ENCODE results near the gene NAXD. TPM values are rescaled to one million over a fixed set of nuclear protein-coding genes. Genes with fewer than 3 reads are reported as not detected.

Gene NAXD
- total and polyA plus RNA-seq, 9 donors, result 19.6 to 32.3 (median 27.8) TPM

- peaks cover 18% of the 10 kb centered on the region for H3K4me1 ChIP-seq (ENCODE audit: control insufficient read depth, insufficient read depth, low read length)
- under 1% methylated on average over 25 of the region's 37 CpGs for WGBS (ENCODE audit: insufficient coverage)
- H3K27ac ChIP-seq (ENCODE audit: low read length), result peak overlapping the region; percentile 86
- H3K36me3 ChIP-seq (ENCODE audit: control insufficient read depth, insufficient read depth, low read length), result no peaks in the 10 kb centered on the region
- no peaks in the 10 kb centered on the region for H3K9me3 ChIP-seq (replicated peaks; ENCODE audit: control insufficient read depth, low read depth, low read length)
- no peak for DNase-seq
- peak overlapping the region; percentile 78 for H3K4me3 ChIP-seq (ENCODE audit: low read length)
- peaks cover 3% of the 10 kb centered on the region for H3K27me3 ChIP-seq (ENCODE audit: control insufficient read depth, insufficient read depth, low read length)
Observed at GRCh38 chr13:110616103-110617101, 1.1 kb downstream of the NAXD start.

DNA sequence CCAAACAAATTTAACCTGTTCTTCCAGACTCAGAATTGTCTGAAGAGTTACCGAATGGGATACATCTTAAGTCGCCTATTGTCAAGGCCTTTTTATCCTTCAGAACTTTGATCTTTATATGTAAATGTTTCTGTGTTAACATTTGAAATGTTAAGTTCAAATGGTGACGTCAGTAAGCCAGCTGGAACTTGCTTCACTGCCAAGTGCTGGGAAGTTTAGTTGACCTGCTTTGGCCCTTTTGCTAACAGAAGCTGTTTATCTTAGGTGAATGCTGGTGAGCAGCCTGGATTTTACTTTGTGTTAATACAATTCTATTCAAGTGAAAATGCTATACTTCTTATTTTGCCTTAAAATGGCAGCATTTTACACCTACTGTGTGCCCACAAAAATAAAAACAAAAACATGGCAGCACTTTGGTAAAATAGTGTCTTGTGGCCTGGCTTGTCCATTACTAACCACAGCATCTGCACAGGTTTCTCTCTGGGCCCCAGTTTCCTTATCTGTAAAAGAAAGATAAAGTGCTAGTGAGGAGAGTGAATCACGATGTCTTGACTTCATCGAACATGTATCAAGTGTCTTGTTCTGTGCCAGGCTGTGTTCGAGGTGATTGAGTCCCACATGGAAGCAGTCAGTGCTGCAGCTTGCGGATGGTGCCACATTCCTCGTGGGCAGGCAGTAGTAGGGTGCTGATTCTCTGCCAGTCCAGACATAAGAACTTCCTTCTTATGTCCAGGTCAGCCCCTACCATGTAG lies 2.2 kb downstream of the NAXD start:
- H3K9me3 ChIP-seq (replicated peaks; ENCODE audit: control insufficient read depth, low read depth, low read length), result no peaks in the 10 kb centered on the region
- peak; percentile 50 for DNase-seq
- peaks cover 1% of the 10 kb centered on the region for H3K36me3 ChIP-seq (ENCODE audit: control insufficient read depth, insufficient read depth, low read length)
- H3K27ac ChIP-seq (ENCODE audit: low read length), result no peak overlapping the region
- WGBS (ENCODE audit: insufficient coverage), result 68% methylated on average over 4 of the region's 8 CpGs
- H3K4me3 ChIP-seq (ENCODE audit: low read length), result no peak overlapping the region
- peaks cover 18% of the 10 kb centered on the region for H3K4me1 ChIP-seq (ENCODE audit: control insufficient read depth, insufficient read depth, low read length)
- no peaks in the 10 kb centered on the region for H3K27me3 ChIP-seq (ENCODE audit: control insufficient read depth, insufficient read depth, low read length)

DNA sequence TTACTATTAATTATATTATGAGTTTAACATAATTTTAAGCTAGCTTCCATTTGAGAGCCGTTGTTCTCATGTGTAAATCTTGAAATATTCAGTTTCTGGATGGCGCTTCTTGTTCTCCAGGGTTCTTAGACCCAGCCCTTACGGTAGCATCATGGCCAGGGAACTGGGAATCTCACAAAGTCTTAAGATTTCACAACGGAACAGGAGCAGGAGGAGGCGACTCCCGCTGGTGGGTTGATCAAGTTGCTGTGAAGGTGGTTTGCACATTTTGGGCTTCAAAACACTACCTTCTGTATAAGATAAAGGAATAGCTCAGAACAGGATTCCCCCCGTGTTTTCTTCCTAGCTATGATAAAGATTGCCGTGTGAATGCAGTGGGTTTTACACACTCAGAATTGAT lies 2.8 kb downstream of the NAXD start:
- Histone ChIP-seq H3K4me1 (ENCODE audit: control insufficient read depth, insufficient read depth, low read length) (peaks cover 18% of the 10 kb centered on the region), H3K27ac (ENCODE audit: low read length) (no peak overlapping the region), H3K27me3 (ENCODE audit: control insufficient read depth, insufficient read depth, low read length) (no peaks in the 10 kb centered on the region), H3K9me3 (replicated peaks; ENCODE audit: control insufficient read depth, low read depth, low read length) (no peaks in the 10 kb centered on the region), H3K4me3 (ENCODE audit: low read length) (no peak overlapping the region), H3K36me3 (ENCODE audit: control insufficient read depth, insufficient read depth, low read length) (peaks cover 8% of the 10 kb centered on the region)
- WGBS (ENCODE audit: insufficient coverage), result 79% methylated on average over 4 of the region's 8 CpGs
- DNase-seq, result no peak

DNA sequence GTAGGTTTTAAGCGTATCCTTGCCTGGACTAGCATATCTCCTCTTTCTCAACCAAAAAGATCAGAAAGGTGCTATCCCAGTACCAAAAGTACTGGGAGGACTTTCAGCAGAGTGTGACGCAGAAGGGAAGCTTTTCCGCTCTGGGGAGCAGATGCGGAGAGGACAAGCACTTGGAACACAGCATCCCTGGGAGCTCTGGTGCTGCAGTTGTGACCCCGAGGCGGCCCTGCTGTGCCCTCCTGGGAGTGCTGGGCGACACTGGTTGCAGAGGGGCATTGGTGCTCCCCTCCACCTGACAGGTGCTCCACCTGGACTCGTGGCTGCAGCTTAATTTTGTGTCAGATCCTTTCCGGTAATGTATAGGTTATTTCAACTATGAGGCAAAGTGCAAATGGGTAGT lies 3.4 kb downstream of the NAXD start:
- no peaks in the 10 kb centered on the region for H3K9me3 ChIP-seq (replicated peaks; ENCODE audit: control insufficient read depth, low read depth, low read length)
- no peak overlapping the region for H3K27ac ChIP-seq (ENCODE audit: low read length)
- no peak overlapping the region for H3K4me3 ChIP-seq (ENCODE audit: low read length)
- no peaks in the 10 kb centered on the region for H3K27me3 ChIP-seq (ENCODE audit: control insufficient read depth, insufficient read depth, low read length)
- peaks cover 18% of the 10 kb centered on the region for H3K4me1 ChIP-seq (ENCODE audit: control insufficient read depth, insufficient read depth, low read length)
- peaks cover 12% of the 10 kb centered on the region for H3K36me3 ChIP-seq (ENCODE audit: control insufficient read depth, insufficient read depth, low read length)
- WGBS (ENCODE audit: insufficient coverage), result 91% methylated on average over 5 of the region's 9 CpGs
- no peak for DNase-seq

DNA sequence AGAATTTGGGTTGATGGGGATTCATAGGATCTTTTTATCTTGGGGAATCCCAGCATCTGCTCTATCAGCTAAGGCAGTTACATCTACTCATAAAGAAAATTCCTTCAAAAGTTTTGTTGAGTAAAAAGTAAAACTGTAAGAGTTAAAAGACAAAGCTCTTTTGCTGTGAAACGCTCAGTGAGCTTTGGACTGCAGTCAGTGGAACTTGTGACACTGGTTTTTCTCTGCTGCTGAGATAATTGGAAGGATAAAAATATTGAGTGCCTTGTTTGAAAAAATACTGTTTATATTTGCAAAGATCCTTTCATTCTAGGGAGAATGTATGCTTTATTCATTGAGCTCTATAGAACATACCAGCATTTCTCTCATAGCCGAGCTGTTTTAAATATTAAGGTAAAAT lies 5.3 kb downstream of the NAXD start:
- 14% methylated on average over 1 of the region's 2 CpGs for WGBS (ENCODE audit: insufficient coverage)
- H3K27ac ChIP-seq (ENCODE audit: low read length), result no peak overlapping the region
- no peak overlapping the region for H3K4me3 ChIP-seq (ENCODE audit: low read length)
- H3K9me3 ChIP-seq (replicated peaks; ENCODE audit: control insufficient read depth, low read depth, low read length), result no peaks in the 10 kb centered on the region
- peaks cover 15% of the 10 kb centered on the region for H3K4me1 ChIP-seq (ENCODE audit: control insufficient read depth, insufficient read depth, low read length)
- H3K36me3 ChIP-seq (ENCODE audit: control insufficient read depth, insufficient read depth, low read length), result peaks cover 25% of the 10 kb centered on the region
- DNase-seq, result no peak
- H3K27me3 ChIP-seq (ENCODE audit: control insufficient read depth, insufficient read depth, low read length), result no peaks in the 10 kb centered on the region

GRCh38 chr13:110624766-110625756 lies 9.7 kb downstream of the NAXD start:
- WGBS (ENCODE audit: insufficient coverage), result 55% methylated on average over 38 of the region's 41 CpGs
- Histone ChIP-seq H3K36me3 (ENCODE audit: control insufficient read depth, insufficient read depth, low read length) (peaks cover 49% of the 10 kb centered on the region), H3K4me3 (ENCODE audit: low read length) (no peak overlapping the region), H3K9me3 (replicated peaks; ENCODE audit: control insufficient read depth, low read depth, low read length) (no peaks in the 10 kb centered on the region), H3K27me3 (ENCODE audit: control insufficient read depth, insufficient read depth, low read length) (no peaks in the 10 kb centered on the region), H3K4me1 (ENCODE audit: control insufficient read depth, insufficient read depth, low read length) (no peaks in the 10 kb centered on the region), H3K27ac (ENCODE audit: low read length) (no peak overlapping the region)
- DNase-seq, result no peak

- no peaks in the 10 kb centered on the region for H3K4me1 ChIP-seq (ENCODE audit: control insufficient read depth, insufficient read depth, low read length)
- no peaks in the 10 kb centered on the region for H3K27me3 ChIP-seq (ENCODE audit: control insufficient read depth, insufficient read depth, low read length)
- H3K4me3 ChIP-seq (ENCODE audit: low read length), result no peak overlapping the region
- no peak for DNase-seq
- 74% methylated on average over 19 of the region's 19 CpGs for WGBS (ENCODE audit: insufficient coverage)
- no peak overlapping the region for H3K27ac ChIP-seq (ENCODE audit: low read length)
- no peaks in the 10 kb centered on the region for H3K9me3 ChIP-seq (replicated peaks; ENCODE audit: control insufficient read depth, low read depth, low read length)
- peaks cover 52% of the 10 kb centered on the region for H3K36me3 ChIP-seq (ENCODE audit: control insufficient read depth, insufficient read depth, low read length)
Observed at GRCh38 chr13:110625771-110626321, 10.5 kb downstream of the NAXD start.

DNA sequence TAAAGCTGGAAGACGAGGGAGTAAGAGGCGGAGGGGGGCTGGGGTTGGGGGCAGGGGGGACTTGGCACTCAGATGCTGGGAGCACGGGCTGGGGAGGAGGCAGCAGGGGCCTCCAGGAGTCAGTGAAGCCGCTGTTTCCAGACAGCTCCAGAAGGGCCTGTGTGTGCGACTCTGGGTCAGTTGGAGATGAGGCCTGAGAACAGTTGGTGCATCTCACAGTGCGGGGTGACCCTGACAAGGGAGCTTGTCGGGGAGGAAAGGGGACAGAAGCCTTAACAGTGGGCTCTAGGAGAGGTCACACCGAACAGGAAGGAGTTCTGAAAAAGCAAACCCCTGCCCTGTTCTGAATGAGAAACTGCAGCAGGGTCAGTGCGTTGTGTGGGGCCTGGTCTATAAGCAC lies 11.2 kb downstream of the NAXD start:
- H3K27ac ChIP-seq (ENCODE audit: low read length), result no peak overlapping the region
- 80% methylated on average over 6 of the region's 9 CpGs for WGBS (ENCODE audit: insufficient coverage)

DNA sequence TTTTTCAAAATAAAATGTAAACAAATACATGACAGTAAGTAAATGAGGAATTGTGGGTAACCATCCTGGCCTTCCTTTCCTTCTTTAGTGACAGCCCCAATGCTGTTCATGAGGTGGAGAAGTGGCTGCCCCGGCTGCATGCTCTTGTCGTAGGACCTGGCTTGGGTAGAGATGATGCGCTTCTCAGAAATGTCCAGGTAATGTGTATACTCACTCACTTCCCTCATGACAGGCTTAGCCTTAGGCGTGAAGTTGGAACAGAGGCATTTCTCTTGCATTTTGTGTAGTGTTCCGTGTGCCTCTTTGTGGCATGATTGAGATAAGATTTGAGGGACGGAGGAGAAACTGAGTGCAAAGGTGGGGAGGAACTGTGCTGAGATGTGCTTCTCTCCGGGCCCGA lies 12.0 kb downstream of the NAXD start:
- peaks cover 52% of the 10 kb centered on the region for H3K36me3 ChIP-seq (ENCODE audit: control insufficient read depth, insufficient read depth, low read length)
- DNase-seq, result no peak
- no peak overlapping the region for H3K27ac ChIP-seq (ENCODE audit: low read length)
- 81% methylated on average over 4 of the region's 8 CpGs for WGBS (ENCODE audit: insufficient coverage)
- no peaks in the 10 kb centered on the region for H3K9me3 ChIP-seq (replicated peaks; ENCODE audit: control insufficient read depth, low read depth, low read length)
- no peaks in the 10 kb centered on the region for H3K4me1 ChIP-seq (ENCODE audit: control insufficient read depth, insufficient read depth, low read length)
- no peaks in the 10 kb centered on the region for H3K27me3 ChIP-seq (ENCODE audit: control insufficient read depth, insufficient read depth, low read length)
- no peak overlapping the region for H3K4me3 ChIP-seq (ENCODE audit: low read length)

More for the DNA sequence above, 11.2 kb downstream of the NAXD start:
- H3K27me3 ChIP-seq (ENCODE audit: control insufficient read depth, insufficient read depth, low read length), result no peaks in the 10 kb centered on the region
- no peak for DNase-seq
- peaks cover 52% of the 10 kb centered on the region for H3K36me3 ChIP-seq (ENCODE audit: control insufficient read depth, insufficient read depth, low read length)
- H3K4me3 ChIP-seq (ENCODE audit: low read length), result no peak overlapping the region
- no peaks in the 10 kb centered on the region for H3K4me1 ChIP-seq (ENCODE audit: control insufficient read depth, insufficient read depth, low read length)
- H3K9me3 ChIP-seq (replicated peaks; ENCODE audit: control insufficient read depth, low read depth, low read length), result no peaks in the 10 kb centered on the region
